H1 (cell line): ENCODE data around the gene BTF3L4. TPM values are rescaled to one million over a fixed set of nuclear protein-coding genes. Genes with fewer than 3 reads are reported as not detected.

Experiments
- CTCF ChIA-PET: fragments of 300-600 bp; sonication (Branson Sonifier 250); formaldehyde crosslinking; loops from one replicate; lab custom pipeline; 2021; ENCODE audit not compliant: partially characterized antibody; lab: Charles Lee
- POLR2A ChIA-PET: fragments of 300-600 bp; sonication (Branson Sonifier 250); formaldehyde crosslinking; loops from one replicate; lab custom pipeline; 2021; ENCODE audit warnings: inconsistent platforms; ENCODE audit not compliant: partially characterized antibody; lab: Charles Lee
- DNase-seq, 2 experiments: peaks; one replicate each; pipeline versions ENCODE4 v3.0.0 to v3.0.0-alpha.2; 2010 to 2022; ENCODE audit warnings: low spot score in 2 of 2, low read depth in 1 of 2, mixed read lengths in 1 of 2
- FAIRE-seq: peaks from 2 replicates; lab custom pipeline; 2011; peaks lifted over from hg19 to GRCh38; lab: Jason Lieb, UNC
- H2AFZ ChIP-seq: 2 replicates; pipeline ENCODE4 v1.8.1; 2012; ENCODE audit warnings: low read length, inconsistent platforms
- H2AK5ac ChIP-seq: 2 replicates; pipeline ENCODE4 v1.6.1; 2013; ENCODE audit warnings: low read depth, low read length
- H2BK120ac ChIP-seq: replicated peaks from 2 replicates; pipeline ENCODE3; 2013; ENCODE audit warnings: low read depth, low read length, inconsistent platforms
- H2BK12ac ChIP-seq: 2 replicates; pipeline ENCODE4 v1.6.1; 2013; ENCODE audit warnings: low read depth, low read length
- H2BK15ac ChIP-seq: 2 replicates; pipeline ENCODE4 v1.6.1; 2013; ENCODE audit warnings: low read length
- H2BK20ac ChIP-seq: 2 replicates; pipeline ENCODE4 v1.6.1; 2013; ENCODE audit warnings: low read length
- H2BK5ac ChIP-seq: 2 replicates; pipeline ENCODE4 v1.6.1; 2013; ENCODE audit warnings: low read depth, low read length
- H3K14ac ChIP-seq: 2 replicates; pipeline ENCODE4 v1.6.1; 2013; ENCODE audit warnings: inconsistent platforms; ENCODE audit not compliant: insufficient read length
- H3K18ac ChIP-seq: 2 replicates; pipeline ENCODE4 v1.6.1; 2013; ENCODE audit warnings: low read length; ENCODE audit errors: extremely low read depth
- H3K23ac ChIP-seq: 2 replicates; pipeline ENCODE4 v1.6.1; 2013; ENCODE audit warnings: inconsistent platforms; ENCODE audit not compliant: insufficient read length
- H3K23me2 ChIP-seq: 2 replicates; pipeline ENCODE4 v1.6.1; 2013; ENCODE audit warnings: low read depth, low read length
- H3K27ac ChIP-seq: 2 replicates; pipeline ENCODE4 v1.6.1; 2011; ENCODE audit warnings: low read depth, low read length, inconsistent platforms
- H3K27me3 ChIP-seq, 4 experiments: replicated peaks in 1 of 4; 1 replicate in 1 of 4; 2 replicates in 3 of 4; pipeline versions ENCODE4 v1.6.1 to v1.8.1; 2011 to 2013; ENCODE audit warnings: low read length in 3 of 4, mild to moderate bottlenecking in 3 of 4, inconsistent platforms in 2 of 4, mixed read lengths in 2 of 4, moderate library complexity in 1 of 4; ENCODE audit not compliant: control insufficient read depth in 3 of 4, insufficient read depth in 3 of 4; ENCODE audit errors: extremely low read depth in 1 of 4
- H3K36me3 ChIP-seq, 4 experiments: 2 replicates each; pipeline versions ENCODE4 v1.6.1 to v1.8.1; 2011 to 2013; ENCODE audit warnings: mild to moderate bottlenecking in 4 of 4, low read length in 3 of 4, moderate library complexity in 2 of 4, control low read depth in 1 of 4, inconsistent platforms in 1 of 4; ENCODE audit not compliant: insufficient read depth in 4 of 4, control insufficient read depth in 2 of 4
- H3K4ac ChIP-seq: replicated peaks from 2 replicates; pipeline ENCODE3; 2013; ENCODE audit warnings: low read length, low read depth, mixed read lengths, inconsistent platforms; ENCODE audit not compliant: insufficient read length
- H3K4me1 ChIP-seq, 4 experiments: replicated peaks in 1 of 4; 1 replicate in 1 of 4; 2 replicates in 3 of 4; pipeline versions ENCODE4 v1.6.1 to v1.8.1; 2011 to 2013; ENCODE audit warnings: low read length in 3 of 4, inconsistent platforms in 2 of 4, mixed read lengths in 1 of 4; ENCODE audit not compliant: insufficient read depth in 4 of 4, control insufficient read depth in 3 of 4
- H3K4me2 ChIP-seq, 2 experiments: 2 replicates each; pipeline versions ENCODE4 v1.6.1 to v1.8.1; 2011 to 2013; ENCODE audit warnings: low read depth in 2 of 2, low read length in 2 of 2, control low read depth in 1 of 2, inconsistent platforms in 1 of 2, mild to moderate bottlenecking in 1 of 2; ENCODE audit not compliant: insufficient read depth in 1 of 2
- H3K4me3 ChIP-seq, 4 experiments: fragments of 200-600, 300-600 bp in 1 of 4; sonication (generic), shearing (Covaris generic), sonication (Bioruptor Twin) in 1 of 4; 2 replicates each; pipeline versions ENCODE4 v1.5.1 to v1.8.1; 2011 to 2016; ENCODE audit warnings: low read length in 4 of 4, low read depth in 3 of 4, control low read depth in 2 of 4, inconsistent platforms in 2 of 4, mild to moderate bottlenecking in 2 of 4, mixed read lengths in 1 of 4, moderate library complexity in 1 of 4; ENCODE audit not compliant: insufficient read depth in 2 of 4; ENCODE audit errors: extremely low read depth in 1 of 4
- H3K56ac ChIP-seq: replicated peaks from 2 replicates; pipeline ENCODE3; 2013; ENCODE audit warnings: low read depth, mild to moderate bottlenecking, mixed read lengths, low read length, inconsistent platforms; ENCODE audit not compliant: insufficient read length
- H3K79me1 ChIP-seq: 2 replicates; pipeline ENCODE4 v1.6.1; 2013; ENCODE audit warnings: low read depth, low read length, control low read depth
- H3K79me2 ChIP-seq, 2 experiments: 2 replicates each; pipeline versions ENCODE4 v1.6.1 to v1.8.1; 2012 to 2013; ENCODE audit warnings: low read length in 2 of 2, mild to moderate bottlenecking in 2 of 2, inconsistent platforms in 1 of 2; ENCODE audit not compliant: insufficient read depth in 2 of 2, control insufficient read depth in 1 of 2
- H3K9ac ChIP-seq, 4 experiments: replicated peaks in 1 of 4; 1 replicate in 1 of 4; 2 replicates in 3 of 4; pipeline versions ENCODE4 v1.6.1 to v1.8.1; 2011 to 2013; ENCODE audit warnings: low read depth in 3 of 4, low read length in 3 of 4, control low read depth in 2 of 4, mild to moderate bottlenecking in 2 of 4, moderate library complexity in 2 of 4, inconsistent platforms in 1 of 4; ENCODE audit errors: extremely low read depth in 1 of 4
- H3K9me3 ChIP-seq, 2 experiments: 2 replicates each; pipeline versions ENCODE4 v1.6.1 to v1.8.1; 2012 to 2013; ENCODE audit warnings: mild to moderate bottlenecking in 2 of 2, moderate library complexity in 2 of 2, control low read depth in 1 of 2, inconsistent platforms in 1 of 2, low read depth in 1 of 2, low read length in 1 of 2, mixed read lengths in 1 of 2; ENCODE audit not compliant: insufficient read depth in 2 of 2
- H4K20me1 ChIP-seq, 2 experiments: replicated peaks in 1 of 2; 2 replicates each; pipeline versions ENCODE3 to v1.8.1; 2011 to 2013; ENCODE audit warnings: inconsistent platforms in 2 of 2, low read length in 2 of 2, mild to moderate bottlenecking in 1 of 2; ENCODE audit not compliant: insufficient read depth in 2 of 2, control insufficient read depth in 1 of 2
- H4K5ac ChIP-seq: 2 replicates; pipeline ENCODE4 v1.6.1; 2013; ENCODE audit warnings: low read length, low read depth, mixed read lengths, inconsistent platforms; ENCODE audit not compliant: insufficient read length
- H4K8ac ChIP-seq: 2 replicates; pipeline ENCODE4 v1.8.0; 2013; ENCODE audit warnings: mild to moderate bottlenecking, moderate library complexity, low read length, inconsistent platforms; ENCODE audit not compliant: insufficient read depth; ENCODE audit errors: extremely low read depth
- H4K91ac ChIP-seq: replicated peaks from 2 replicates; pipeline ENCODE3; 2013; ENCODE audit warnings: low read length, mixed read lengths, inconsistent platforms; ENCODE audit not compliant: insufficient read length
- JUN ChIP-seq: IDR thresholded peaks from 2 replicates; pipeline ENCODE4 v1.6.1; 2011; ENCODE audit warnings: low read depth, mild to moderate bottlenecking, improper control_type of control experiment, low read length
- MAFK ChIP-seq: IDR thresholded peaks from 2 replicates; pipeline ENCODE4 v1.6.1; 2012; ENCODE audit warnings: low read depth, mild to moderate bottlenecking, improper control_type of control experiment, low read length
- TCF12 ChIP-seq: IDR thresholded peaks from 2 replicates; pipeline ENCODE4 v1.6.1; 2011; ENCODE audit warnings: low read depth, mild to moderate bottlenecking, low read length
- WGBS, 2 experiments: shearing (Covaris generic) in 1 of 2; methylation state at CpG; one replicate each; pipeline versions ENCODE4 v1.1.6 to v1.1.7; 2013 to 2015; ENCODE audit warnings: low lambda C conversion rate in 2 of 2, mixed read lengths in 2 of 2, inconsistent platforms in 1 of 2, low coverage in 1 of 2, missing lambda C conversion rate in 1 of 2; ENCODE audit not compliant: insufficient replicate concordance in 2 of 2, insufficient coverage in 1 of 2, insufficient read length in 1 of 2; ENCODE audit errors: extremely low coverage in 1 of 2, missing lambda C conversion rate in 1 of 2; 5-methylcytosine and 5-hydroxymethylcytosine counted together
- polyA plus RNA-seq, 7 experiments: library from polyadenylated mRNA; depleted of rRNA in 3 of 7; stranded (reverse) in 5 of 7; unstranded in 2 of 7; fragments of >200 nt in 5 of 7; fragments of 200-250 nt in 2 of 7; gene quantifications; 1 replicate in 5 of 7; 2 replicates in 1 of 7; 4 replicates in 1 of 7; pipeline versions ENCODE4 v1.2.1 to v1.2.3, GENCODE V29; 2011 to 2013; ENCODE audit warnings: missing spikeins in 2 of 7, mixed read lengths in 2 of 7
- total RNA-seq: library from RNA; stranded (reverse); fragmentation: NEBNext Ultra II Directional; extraction: Animal tissue kit (Norgen Biotek cat#: 25700); gene quantifications from 2 replicates; pipeline ENCODE4 v1.2.1, GENCODE V29; 2021

Gene BTF3L4
- total and polyA plus RNA-seq, 2 of the 8 experiments (the other 6 are each of a cell fraction or from before 2014, with no cell fraction given): 76.1 to 98.3 TPM

DNA sequence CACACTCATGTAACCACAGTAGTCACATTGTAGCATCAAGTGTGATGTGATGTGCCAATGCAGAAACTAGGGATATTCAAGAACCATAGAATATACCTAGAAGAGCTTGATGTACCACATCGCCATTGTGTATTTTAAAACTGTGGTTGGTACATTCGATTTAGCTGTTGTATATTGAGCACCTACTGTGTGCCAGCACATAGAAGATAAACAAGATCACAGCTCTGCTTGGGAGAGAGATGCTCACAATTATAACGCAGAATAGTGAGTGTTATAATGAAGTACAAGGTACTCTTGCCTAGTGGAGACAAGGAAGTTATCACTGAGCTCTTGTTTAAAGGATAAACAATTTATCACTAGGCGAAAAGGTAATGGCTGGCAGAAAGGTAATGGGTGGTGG is 4.7 kb downstream of the BTF3L4 start:
- H3K79me1 ChIP-seq: no peaks in the 10 kb centered on the region; the same call in none of the 2 replicates
- H3K23me2 ChIP-seq: no peaks in the 10 kb centered on the region
- ChIA-PET CTCF (interaction anchor here (0.6 to 0.9 kb wide), 3 partner anchors 19 to 124 kb away, joined by 3 read pairs; no protein-coding TSS in a partner anchor), POLR2A (interaction anchor here (0.7 to 3.2 kb wide), 4 partner anchors 9 to 33 kb away, joined by 3 to 22 read pairs (median 4); no protein-coding TSS in a partner anchor)
- WGBS, 2 experiments: 83% methylated on average over 4 of the region's 4 CpGs; no CpG with 5 or more reads in 1 of the 2 experiments
- no peak overlapping the region for H2AK5ac ChIP-seq
- no peak overlapping the region for H2AFZ ChIP-seq
- no peak overlapping the region for H3K4me3 ChIP-seq
- no peak overlapping the region for H3K56ac ChIP-seq
- peaks cover 0 to 7% of the 10 kb centered on the region in 2 experiments for H4K20me1 ChIP-seq
- H3K79me2 ChIP-seq: peaks cover 10 to 66% of the 10 kb centered on the region in 2 experiments
- no peak overlapping the region for H2BK15ac ChIP-seq
- H3K27me3 ChIP-seq: no peaks in the 10 kb centered on the region
- no peaks in the 10 kb centered on the region for H3K9me3 ChIP-seq
- no peak overlapping the region for H3K14ac ChIP-seq
- H3K4me1 ChIP-seq: peaks cover 0 to 7% (median 2%) of the 10 kb centered on the region in 4 experiments; a peak in 3 of 7 replicates
- H3K36me3 ChIP-seq: peaks cover 21 to 54% (median 43%) of the 10 kb centered on the region in 4 experiments
- no peak overlapping the region for H3K4me2 ChIP-seq
- H3K18ac ChIP-seq: no peak overlapping the region
- no peak overlapping the region for H4K91ac ChIP-seq
- H4K8ac ChIP-seq: no peak overlapping the region
- no peak overlapping the region for H3K4ac ChIP-seq
- no peak overlapping the region for H4K5ac ChIP-seq
- FAIRE-seq (no peak), DNase-seq (no peak)
- no peak overlapping the region for H2BK12ac ChIP-seq
- H3K23ac ChIP-seq: no peak overlapping the region
- H2BK120ac ChIP-seq: no peak overlapping the region
- H2BK20ac ChIP-seq: no peak overlapping the region
- H3K9ac ChIP-seq: no peak overlapping the region
- no peak overlapping the region for H2BK5ac ChIP-seq
- H3K27ac ChIP-seq: no peak overlapping the region
- TF ChIP-seq JUN (no peak), MAFK (no peak), TCF12 (no peak)
